ENCODE results near the gene HNF1B.

GRCh38 chr17:37713624-37714023 is 31.2 kb downstream of the HNF1B start:
- TF ChIP-seq POLR2A (IDR thresholded peaks at IDR 0.05; ENCODE audit: low read depth, low read length) (no peak), POLR2AphosphoS5 (IDR thresholded peaks at IDR 0.05; ENCODE audit: insufficient read depth, low read depth, low read length) (no peak)

All from endothelial cell of umbilical vein (primary cell).